OCI-LY1 (cell line): ENCODE measurements around the gene SLC4A1.

Experiments
- H2AFZ ChIP-seq: fragments of 200-600 bp; sonication (generic), shearing (Covaris generic); 2 replicates; pipeline ENCODE4 v1.6.0; 2014; ENCODE audit warnings: antibody characterized with exemption, mild to moderate bottlenecking, low read length
- H3F3A ChIP-seq: fragments of 200-600 bp; sonication (generic), shearing (Covaris generic); 2 replicates; pipeline ENCODE4 v1.6.0; 2014; ENCODE audit warnings: mild to moderate bottlenecking, antibody characterized with exemption, low read length, moderate library complexity; ENCODE audit not compliant: insufficient read depth
- H3K27ac ChIP-seq: fragments of 200-600 bp; sonication (generic); 2 replicates; pipeline ENCODE4 v1.5.1; 2014; ENCODE audit warnings: low read length, mixed run types, mild to moderate bottlenecking, low read depth; ENCODE audit not compliant: poor library complexity, severe bottlenecking
- H3K27me3 ChIP-seq: fragments of 200-600 bp; sonication (generic); 2 replicates; pipeline ENCODE4 v1.6.0; 2014; ENCODE audit warnings: antibody characterized with exemption, mild to moderate bottlenecking, low read length, moderate library complexity; ENCODE audit not compliant: insufficient read depth
- H3K36me3 ChIP-seq: fragments of 200-600 bp; sonication (generic); 2 replicates; pipeline ENCODE4 v1.6.1; 2014; ENCODE audit warnings: mild to moderate bottlenecking, antibody characterized with exemption, low read length, moderate library complexity, mixed read lengths; ENCODE audit not compliant: insufficient read depth
- H3K4me1 ChIP-seq: fragments of 200-600 bp; sonication (generic); 2 replicates; pipeline ENCODE4 v1.5.1; 2014; ENCODE audit warnings: mild to moderate bottlenecking, low read length, moderate library complexity; ENCODE audit not compliant: insufficient read depth, severe bottlenecking
- H3K4me2 ChIP-seq: fragments of 200-600 bp; sonication (generic), shearing (Covaris generic); 2 replicates; pipeline ENCODE4 v1.6.1; 2014; ENCODE audit warnings: low read length
- H3K4me3 ChIP-seq: fragments of 200-600 bp; sonication (generic); 2 replicates; pipeline ENCODE4 v1.5.1; 2014; ENCODE audit warnings: low read length, low read depth, mild to moderate bottlenecking, mixed read lengths; ENCODE audit not compliant: poor library complexity, severe bottlenecking
- H3K79me2 ChIP-seq: fragments of 200-600 bp; shearing (Covaris generic); 2 replicates; pipeline ENCODE4 v1.6.1; 2016; ENCODE audit warnings: mixed run types, low read length, mixed read lengths; ENCODE audit not compliant: insufficient read depth
- H3K9ac ChIP-seq: fragments of 200-600 bp; sonication (generic), shearing (Covaris generic); 2 replicates; pipeline ENCODE4 v1.6.1; 2014; ENCODE audit warnings: mild to moderate bottlenecking, low read length, mixed read lengths
- H3K9me2 ChIP-seq: fragments of 200-600 bp; sonication (generic), shearing (Covaris generic); 2 replicates; pipeline ENCODE4 v1.6.1; 2014; ENCODE audit warnings: low read depth, mild to moderate bottlenecking, low read length, mixed read lengths
- H3K9me3 ChIP-seq: fragments of 200-600 bp; shearing (Covaris generic); 2 replicates; pipeline ENCODE4 v1.6.1; 2014; ENCODE audit warnings: low read length, mixed read lengths
- H4K20me1 ChIP-seq: fragments of 200-600 bp; sonication (generic), shearing (Covaris generic); 2 replicates; pipeline ENCODE4 v1.6.0; 2016; ENCODE audit warnings: mild to moderate bottlenecking, low read length; ENCODE audit not compliant: insufficient read depth
- EZH2 ChIP-seq: fragments of 200-600 bp; sonication (generic), shearing (Covaris generic); IDR thresholded peaks from 2 replicates; pipeline ENCODE4 v1.8.0; 2017; ENCODE audit warnings: borderline replicate concordance, mixed run types, mild to moderate bottlenecking, antibody characterized with exemption, low read length, moderate library complexity, mixed read lengths
- TF ChIP-seq, protein P1 (sequence below): fragments of 200-600 bp; sonication (generic), shearing (Covaris generic); IDR thresholded peaks from 2 replicates; pipeline ENCODE4 v1.5.1; 2017; ENCODE audit warnings: mild to moderate bottlenecking, antibody characterized with exemption, low read length, moderate library complexity, mixed read lengths

Gene SLC4A1

GRCh38 chr17:44218344-44219107, 49.4 kb downstream of the SLC4A1 start:
- peak overlapping the region; percentile 93 for H3K27ac ChIP-seq
- H3K79me2 ChIP-seq, result peaks cover 19% of the 10 kb centered on the region

DNA sequence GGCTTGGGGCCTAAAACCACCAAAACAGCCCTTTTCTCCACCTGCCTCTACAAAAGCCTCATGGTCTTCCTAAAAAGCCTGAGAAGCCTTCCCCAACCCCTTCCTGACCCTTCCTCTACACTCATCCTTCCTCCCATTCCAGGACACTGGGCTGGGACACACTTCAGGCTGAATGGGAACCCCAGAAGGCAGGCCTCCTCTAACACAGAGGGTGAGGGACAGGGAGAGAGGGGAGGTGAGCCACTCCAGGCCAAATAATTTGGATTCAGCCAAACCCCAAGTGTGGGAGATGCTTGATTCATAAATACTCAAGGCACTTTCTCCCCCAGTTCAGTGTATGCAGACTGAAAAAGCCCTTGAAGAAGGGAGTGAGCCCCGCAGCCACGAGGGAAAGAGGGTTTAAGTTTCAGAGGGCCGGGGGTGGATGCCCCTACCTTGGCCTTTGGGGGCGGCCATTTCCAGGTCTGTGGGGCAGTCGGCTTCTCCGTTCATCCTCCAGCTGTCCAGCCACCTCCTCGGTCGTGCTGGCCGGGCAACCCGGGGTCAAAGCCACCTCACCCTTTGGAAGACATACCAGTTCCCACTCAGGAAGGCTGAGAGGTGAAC, 50.1 kb downstream of the SLC4A1 start:
- H3K27ac ChIP-seq, result peak overlapping the region; percentile 93
- H3K4me3 ChIP-seq, result peak overlapping the region; percentile 86
- H3K4me1 ChIP-seq, result peaks cover 43% of the 10 kb centered on the region
- peak overlapping the region; percentile 99 for H3K9ac ChIP-seq
- H3K4me2 ChIP-seq, result peak overlapping the region; percentile 97
- H3K9me3 ChIP-seq, result no peaks in the 10 kb centered on the region
- no peaks in the 10 kb centered on the region for H3K9me2 ChIP-seq
- no peaks in the 10 kb centered on the region for H4K20me1 ChIP-seq
- peaks cover 51% of the 10 kb centered on the region for H3K36me3 ChIP-seq
- no peaks in the 10 kb centered on the region for H3F3A ChIP-seq
- H3K27me3 ChIP-seq, result no peaks in the 10 kb centered on the region
- no peak overlapping the region for H2AFZ ChIP-seq
- peaks cover 19% of the 10 kb centered on the region for H3K79me2 ChIP-seq
- no peak for TF ChIP-seq EZH2
- TF ChIP-seq, protein P1, sequence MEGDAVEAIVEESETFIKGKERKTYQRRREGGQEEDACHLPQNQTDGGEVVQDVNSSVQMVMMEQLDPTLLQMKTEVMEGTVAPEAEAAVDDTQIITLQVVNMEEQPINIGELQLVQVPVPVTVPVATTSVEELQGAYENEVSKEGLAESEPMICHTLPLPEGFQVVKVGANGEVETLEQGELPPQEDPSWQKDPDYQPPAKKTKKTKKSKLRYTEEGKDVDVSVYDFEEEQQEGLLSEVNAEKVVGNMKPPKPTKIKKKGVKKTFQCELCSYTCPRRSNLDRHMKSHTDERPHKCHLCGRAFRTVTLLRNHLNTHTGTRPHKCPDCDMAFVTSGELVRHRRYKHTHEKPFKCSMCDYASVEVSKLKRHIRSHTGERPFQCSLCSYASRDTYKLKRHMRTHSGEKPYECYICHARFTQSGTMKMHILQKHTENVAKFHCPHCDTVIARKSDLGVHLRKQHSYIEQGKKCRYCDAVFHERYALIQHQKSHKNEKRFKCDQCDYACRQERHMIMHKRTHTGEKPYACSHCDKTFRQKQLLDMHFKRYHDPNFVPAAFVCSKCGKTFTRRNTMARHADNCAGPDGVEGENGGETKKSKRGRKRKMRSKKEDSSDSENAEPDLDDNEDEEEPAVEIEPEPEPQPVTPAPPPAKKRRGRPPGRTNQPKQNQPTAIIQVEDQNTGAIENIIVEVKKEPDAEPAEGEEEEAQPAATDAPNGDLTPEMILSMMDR, result no peak

More at GRCh38 chr17:44218344-44219107, 49.4 kb downstream of the SLC4A1 start:
- Histone ChIP-seq H2AFZ (no peak overlapping the region), H3F3A (no peaks in the 10 kb centered on the region), H3K4me2 (peak overlapping the region; percentile 97), H3K4me3 (peak overlapping the region; percentile 86), H3K27me3 (no peaks in the 10 kb centered on the region), H3K9ac (peak overlapping the region; percentile 99), H4K20me1 (no peaks in the 10 kb centered on the region), H3K4me1 (peaks cover 39% of the 10 kb centered on the region), H3K9me2 (no peaks in the 10 kb centered on the region), H3K36me3 (peaks cover 45% of the 10 kb centered on the region), H3K9me3 (no peaks in the 10 kb centered on the region)
- TF ChIP-seq EZH2, result no peak
- TF ChIP-seq, protein P1, result peak; percentile 75

DNA sequence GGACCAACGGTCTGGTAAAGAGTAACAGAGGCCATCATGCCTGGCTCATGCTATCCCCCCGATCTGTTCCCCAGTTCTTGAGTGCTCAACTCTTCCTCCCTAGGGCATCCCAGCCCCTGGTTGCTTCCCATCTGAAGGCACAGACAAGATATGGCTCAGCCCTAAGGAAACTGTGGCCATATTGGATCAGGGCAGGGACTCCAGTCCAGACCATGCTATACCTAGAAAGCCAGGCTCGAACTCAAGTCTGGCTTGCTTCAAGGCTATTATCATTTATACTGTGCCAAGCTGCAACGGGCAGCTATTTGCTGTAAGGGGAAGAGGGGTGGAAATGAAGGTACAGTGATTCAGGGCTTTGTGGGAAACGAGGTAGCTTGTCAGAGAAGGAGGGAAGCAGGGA, 51.2 kb downstream of the SLC4A1 start:
- Histone ChIP-seq H3K36me3 (peaks cover 53% of the 10 kb centered on the region), H2AFZ (no peak overlapping the region), H4K20me1 (no peaks in the 10 kb centered on the region), H3K4me2 (peak overlapping the region; percentile 97), H3K27ac (peak overlapping the region; percentile 93), H3K79me2 (peaks cover 19% of the 10 kb centered on the region), H3K9me2 (no peaks in the 10 kb centered on the region), H3K27me3 (no peaks in the 10 kb centered on the region), H3K9ac (peak overlapping the region; percentile 99), H3F3A (no peaks in the 10 kb centered on the region), H3K9me3 (no peaks in the 10 kb centered on the region), H3K4me3 (peak overlapping the region; percentile 86), H3K4me1 (peaks cover 48% of the 10 kb centered on the region)
- TF ChIP-seq, protein P1, result no peak
- no peak for TF ChIP-seq EZH2
